Activated CD4-positive, alpha-beta T cell treated with anti-CD3 and anti-CD28 coated beads, Interleukin-2, amount 50 U/mL, for 48 hours (primary cell): ENCODE results near the gene POLD3.

ENCODE experiments used
- DNase-seq, 2 experiments: peaks; one replicate each; pipeline ENCODE4 v3.0.0-alpha.2; 2020

Gene POLD3, protein sequence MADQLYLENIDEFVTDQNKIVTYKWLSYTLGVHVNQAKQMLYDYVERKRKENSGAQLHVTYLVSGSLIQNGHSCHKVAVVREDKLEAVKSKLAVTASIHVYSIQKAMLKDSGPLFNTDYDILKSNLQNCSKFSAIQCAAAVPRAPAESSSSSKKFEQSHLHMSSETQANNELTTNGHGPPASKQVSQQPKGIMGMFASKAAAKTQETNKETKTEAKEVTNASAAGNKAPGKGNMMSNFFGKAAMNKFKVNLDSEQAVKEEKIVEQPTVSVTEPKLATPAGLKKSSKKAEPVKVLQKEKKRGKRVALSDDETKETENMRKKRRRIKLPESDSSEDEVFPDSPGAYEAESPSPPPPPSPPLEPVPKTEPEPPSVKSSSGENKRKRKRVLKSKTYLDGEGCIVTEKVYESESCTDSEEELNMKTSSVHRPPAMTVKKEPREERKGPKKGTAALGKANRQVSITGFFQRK

DNA sequence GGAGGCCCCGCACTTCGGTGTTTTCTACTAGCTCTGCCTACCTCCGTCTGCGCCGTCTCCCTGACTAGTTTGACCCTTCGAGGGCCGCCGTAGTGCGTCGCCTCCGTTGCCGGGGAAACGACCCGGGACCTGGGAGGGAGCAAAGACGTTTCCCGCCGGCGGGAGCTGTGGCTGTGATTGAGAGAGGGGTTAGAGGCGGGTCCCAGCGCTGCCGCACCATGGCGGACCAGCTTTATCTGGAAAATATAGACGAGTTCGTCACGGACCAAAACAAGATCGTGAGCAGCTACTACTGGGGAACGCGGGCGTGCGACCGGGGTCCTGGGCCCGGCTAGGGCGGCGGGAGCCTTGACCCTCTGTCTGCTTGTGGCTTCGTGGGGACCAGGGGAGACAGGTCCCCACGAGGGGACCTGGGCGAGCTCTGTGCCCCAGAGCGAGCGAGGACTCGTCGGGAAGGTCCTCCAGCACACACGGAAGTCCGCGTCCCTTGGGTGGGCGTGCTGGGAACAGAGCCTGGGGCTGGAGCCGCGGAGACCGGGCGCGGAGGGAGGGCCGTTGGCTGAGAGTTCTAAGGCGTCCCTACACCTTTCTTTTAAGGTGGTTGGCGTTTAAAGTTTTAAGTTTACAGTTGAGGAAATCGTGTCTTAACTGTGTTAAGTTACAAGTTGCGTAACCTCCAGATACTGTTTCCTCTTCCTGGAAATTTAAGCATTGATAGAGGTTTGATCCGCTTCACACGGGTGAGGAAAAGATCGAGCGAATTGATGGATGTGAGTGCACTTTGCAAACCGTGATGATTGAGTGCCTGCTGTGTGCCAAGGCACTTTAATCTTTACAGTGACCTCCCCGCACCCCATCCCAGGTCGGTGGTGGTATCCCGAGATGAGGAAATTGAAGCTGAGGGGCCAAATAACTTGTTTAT lies at the start of gene POLD3:
Gene POLD3 (plus strand): TSS at position 142 of the 922 bp plus-strand sequence. CDS start 77 bp downstream, at position 219.
- peak; percentile 95 to 96 for DNase-seq

DNA sequence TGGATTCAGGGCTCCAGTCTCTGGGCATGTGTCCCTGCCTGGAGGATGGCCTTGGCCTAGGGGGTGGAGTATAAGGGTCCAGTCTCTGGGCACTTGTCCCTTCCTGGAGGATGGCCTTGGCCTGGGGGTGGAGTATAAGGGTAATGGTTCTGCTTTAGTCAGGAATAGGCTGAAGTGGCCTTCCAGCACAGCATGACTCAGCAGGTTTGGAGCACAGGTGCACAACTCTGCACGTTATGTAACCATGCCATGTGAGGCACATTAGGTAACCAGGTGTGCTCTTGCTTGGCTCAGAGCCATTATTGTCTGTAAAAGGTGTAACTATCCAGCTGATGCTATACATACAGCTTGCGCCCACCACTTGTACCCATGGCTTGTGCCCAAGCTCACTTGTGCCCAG lies 48.4 kb upstream of the POLD3 start:
- no peak for DNase-seq

DNA sequence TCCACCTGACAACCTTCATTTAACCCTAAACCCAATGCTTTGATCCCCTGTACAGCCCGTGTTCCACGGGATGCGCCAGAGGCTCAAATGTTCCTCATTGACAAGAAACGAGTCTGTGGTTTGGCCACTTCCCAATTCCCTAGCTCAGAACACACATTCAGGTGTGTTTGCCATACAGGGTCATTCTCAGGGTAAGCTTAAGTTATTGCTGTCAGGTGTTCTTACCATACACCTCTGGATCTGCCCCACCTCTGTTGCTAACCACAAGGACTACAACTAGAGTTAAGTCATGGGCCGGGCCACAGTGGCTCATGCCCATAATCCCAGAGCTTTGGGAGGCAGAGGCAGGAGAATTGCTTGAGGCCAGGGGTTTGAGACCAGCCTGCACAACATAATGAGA lies 45.6 kb upstream of the POLD3 start:
- DNase-seq, result no peak

DNA sequence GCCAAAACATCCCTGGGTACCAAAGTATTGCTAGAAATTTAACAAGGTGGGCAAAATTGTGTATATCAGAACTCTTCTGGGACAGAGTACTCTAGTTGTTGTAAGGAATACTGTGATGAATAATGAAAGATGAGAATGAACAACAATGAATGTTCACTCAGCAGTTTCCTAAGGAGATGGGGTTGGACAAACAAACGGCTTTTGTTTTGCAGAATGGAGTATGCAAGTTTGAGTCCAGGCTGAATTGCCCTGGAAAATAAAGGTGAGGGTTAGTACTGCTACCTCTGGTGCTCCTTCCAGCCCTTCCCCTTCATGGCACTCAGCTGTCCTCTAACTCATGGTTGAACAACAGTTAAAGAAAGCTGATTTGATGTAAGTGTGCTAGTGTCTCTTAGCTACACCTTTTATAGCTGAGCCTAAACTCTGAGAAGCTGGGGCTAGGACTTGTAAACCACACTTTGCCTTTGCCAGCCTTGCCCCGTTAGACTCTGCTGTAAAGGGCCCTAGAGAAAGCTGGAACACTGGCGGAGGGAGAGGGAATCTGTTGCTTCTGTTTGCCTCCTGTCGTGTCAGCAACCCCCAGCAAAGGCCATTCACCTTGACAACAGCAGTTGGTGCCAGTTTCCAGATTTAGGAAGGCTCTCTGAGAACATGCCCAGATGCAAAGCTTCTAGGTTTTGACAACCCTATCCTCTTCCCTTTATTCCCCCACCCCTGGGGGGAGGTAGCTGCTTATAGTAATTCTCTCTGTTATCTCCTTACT lies 41.2 kb upstream of the POLD3 start:
- no peak for DNase-seq

DNA sequence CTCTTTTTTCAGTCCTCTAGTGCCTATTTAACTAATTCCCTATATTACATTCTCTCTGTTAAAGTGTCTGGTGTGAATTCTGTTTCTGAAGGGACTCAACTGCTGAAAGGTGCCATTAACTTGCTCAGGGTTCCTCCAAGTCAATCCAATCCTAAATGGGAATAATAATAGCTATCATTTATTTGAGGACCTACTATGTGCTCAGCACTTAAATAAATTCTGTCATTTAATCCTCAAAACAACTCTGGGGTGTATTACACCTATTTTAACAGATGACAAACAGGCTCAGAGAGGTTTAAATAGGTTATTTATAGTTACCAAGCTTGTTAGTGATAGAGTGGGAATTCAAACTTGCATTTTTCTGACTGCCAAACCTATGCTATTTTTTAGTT lies 40.6 kb upstream of the POLD3 start:
- DNase-seq, result no peak

DNA sequence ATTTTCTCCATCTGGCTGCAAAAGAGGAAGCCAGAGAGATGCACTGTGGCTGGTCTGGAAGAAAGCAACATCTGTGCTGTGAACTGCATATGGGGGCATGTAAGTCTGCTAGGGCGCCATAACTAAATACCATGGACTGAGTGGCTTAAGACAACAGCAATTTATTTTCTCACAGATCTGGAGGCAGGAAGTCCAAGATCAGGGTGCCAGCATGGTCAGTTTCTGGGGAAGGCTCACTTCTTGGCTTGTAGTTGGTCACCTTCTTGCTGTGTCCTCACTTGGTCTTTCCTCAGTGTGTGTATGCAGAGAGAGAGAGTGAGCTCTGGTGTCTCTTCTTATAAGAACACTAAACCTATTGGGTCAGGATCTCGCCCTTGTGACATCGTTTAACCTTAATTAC lies 34.9 kb upstream of the POLD3 start:
- no peak for DNase-seq

DNA sequence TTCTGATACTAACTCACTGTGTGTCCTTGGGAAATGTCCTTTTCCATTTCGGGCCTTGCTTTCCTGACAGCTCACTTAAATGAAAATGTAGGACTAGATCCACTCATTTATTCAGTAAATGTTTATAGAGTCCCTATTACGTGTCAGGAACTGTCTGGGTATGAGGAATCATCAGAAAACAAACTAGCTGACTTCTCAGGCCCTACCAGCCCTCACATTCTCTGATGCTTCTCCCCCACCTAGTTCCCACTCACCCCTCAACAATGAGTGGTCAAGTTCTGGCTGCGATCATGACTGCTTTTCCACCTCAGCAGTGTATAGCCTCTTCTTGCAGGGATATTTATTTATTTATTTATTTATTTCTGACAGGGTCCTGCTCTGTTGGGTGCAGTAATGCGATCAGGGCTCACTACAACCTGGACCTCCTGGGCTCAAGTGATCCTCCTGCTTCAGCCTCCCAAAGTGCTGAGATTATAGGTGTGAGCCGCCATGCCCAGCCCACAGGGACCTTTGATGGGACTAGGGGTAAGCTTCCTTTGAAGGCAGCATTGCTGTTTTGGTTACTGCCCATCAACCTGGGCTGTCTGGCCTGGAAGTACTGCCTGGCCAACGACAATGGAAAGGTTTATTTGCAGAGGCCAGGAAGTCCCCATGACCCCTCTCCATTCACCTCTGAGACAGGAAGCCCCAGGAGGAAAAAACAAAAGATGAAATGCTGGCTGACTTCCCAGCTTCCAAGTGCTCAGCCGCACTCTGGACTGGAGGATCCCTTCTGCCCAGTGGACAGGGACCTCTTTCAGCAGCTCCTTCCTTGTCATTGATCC lies 33.1 kb upstream of the POLD3 start:
- DNase-seq, result no peak

DNA sequence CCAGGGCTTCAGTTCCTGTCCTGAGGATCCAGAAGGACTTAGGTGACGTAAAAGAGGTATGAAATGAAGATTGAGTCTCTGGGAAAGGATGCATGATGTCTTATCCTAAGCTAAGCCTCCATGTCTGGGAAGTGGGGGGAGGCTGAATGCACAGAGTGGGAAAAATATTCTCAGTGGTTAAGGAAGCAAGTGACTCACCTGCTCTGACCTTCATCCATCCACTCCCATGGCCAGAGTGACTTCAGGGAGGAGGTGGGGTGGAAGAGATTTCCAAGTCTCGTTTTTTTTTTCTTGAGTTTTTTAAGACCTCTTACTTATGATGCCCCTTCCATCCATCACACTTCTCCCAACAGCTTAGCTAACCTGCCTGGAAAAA lies 32.5 kb upstream of the POLD3 start:
- no peak for DNase-seq

DNA sequence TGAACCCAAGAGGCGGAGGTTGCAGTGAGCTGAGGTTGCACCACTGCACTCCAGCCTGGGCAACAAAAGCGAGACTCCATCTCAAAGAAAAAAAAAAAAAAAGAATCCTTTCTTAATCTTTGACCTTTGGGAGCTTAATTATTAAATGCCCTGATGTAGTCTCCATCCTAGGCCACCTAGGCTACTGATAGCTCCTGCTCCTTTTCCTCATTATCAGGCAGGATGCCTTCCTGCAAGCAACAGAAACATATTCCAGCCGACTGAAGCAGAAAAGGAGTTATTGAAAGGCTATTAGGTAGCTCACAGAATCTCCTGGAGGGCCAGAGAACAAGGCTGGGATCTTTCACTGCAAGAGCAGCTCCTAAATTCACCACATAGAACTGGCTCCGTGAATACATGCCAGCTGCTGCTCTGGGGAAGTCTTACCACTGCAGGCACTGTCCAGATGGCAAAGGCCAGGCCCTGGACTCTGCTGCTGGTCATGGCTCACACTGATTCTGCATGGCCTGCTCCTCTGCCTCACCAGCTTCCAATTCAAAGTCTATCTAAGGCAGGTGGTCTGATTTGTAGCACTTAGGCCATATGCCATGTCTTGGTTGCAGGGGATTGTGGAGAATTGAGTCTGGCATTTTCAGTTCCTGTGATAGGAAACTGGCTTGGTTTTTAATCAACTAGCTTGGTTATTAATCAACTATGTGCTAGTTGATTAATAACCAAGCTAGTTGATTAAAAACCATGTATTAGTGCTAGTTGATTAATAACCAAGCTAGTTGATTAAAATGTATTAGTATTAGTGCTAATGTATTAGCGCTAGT lies 26.0 kb upstream of the POLD3 start:
- DNase-seq, result no peak

DNA sequence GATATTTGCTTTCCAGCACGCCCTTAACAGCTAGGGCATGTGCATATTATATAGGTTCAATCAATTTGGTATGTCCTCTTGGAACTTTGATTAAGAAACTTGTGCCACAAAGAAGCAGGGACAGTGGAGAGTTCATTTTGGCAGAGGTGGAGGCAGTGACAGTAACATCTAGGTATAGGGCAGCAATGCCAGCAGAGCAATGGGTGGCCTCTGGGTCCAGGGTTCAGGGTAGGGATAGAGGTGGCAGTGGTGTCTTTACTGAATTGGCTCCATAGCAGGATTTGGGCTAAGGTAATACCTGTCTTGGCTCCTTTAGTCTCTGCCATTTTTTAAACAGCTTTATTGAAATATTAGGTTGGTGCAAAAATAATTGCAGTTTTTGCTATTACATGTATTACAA lies 24.4 kb upstream of the POLD3 start:
- no peak for DNase-seq

DNA sequence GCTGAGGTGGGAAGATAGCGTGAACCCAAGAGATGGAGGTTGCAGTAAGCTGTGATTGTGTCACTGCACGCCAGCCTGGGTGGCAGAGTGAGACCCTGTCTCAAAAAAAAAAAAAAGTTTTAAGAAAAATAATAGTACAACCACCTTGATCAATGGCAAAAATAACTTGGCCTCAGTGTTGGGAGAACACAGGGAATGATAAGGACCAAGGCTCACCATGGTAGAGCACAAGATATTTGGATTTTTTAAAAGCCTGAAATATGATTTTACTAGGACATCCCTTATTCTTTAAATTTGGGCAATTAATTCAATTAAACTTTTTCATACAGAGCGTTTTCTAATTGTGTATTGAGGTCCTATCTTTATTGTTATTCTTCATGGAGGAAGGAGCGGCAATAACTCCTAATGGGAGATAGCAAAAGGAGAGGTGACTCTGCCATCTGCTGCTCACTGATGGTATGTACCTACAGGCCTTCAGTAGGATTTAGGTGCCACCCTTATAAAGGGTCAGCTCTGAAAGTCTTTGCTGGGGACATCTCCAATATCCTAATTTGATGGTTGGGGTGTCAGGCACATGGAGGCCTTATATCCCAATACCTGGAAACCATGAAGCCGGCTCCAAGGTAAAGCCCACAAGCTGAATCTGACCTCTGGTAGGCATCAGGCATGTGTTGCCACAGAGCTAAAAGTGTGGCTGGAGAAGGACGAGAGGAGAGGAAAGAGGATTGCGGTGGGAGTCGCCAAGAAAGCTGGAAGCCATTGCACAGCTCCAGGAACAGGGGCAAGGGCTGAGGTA lies 21.9 kb upstream of the POLD3 start:
- DNase-seq, result peak; percentile 14 to 33

DNA sequence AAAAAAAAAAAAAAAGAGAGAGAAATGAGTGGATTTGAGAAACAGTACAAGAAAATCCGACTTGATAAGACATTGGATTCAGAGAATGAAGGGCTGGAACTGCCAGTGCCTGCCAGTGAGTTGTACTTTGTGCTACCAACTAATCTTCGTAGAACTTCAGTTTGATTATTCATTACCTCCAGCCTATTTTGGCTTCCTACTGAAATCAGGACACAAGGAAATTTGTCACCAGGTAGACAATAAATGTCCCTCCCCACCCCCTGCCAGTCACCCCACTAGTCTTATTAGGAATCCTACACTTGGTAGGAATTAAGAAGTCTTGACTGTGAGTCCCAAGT lies 21.4 kb upstream of the POLD3 start:
- DNase-seq, result no peak

DNA sequence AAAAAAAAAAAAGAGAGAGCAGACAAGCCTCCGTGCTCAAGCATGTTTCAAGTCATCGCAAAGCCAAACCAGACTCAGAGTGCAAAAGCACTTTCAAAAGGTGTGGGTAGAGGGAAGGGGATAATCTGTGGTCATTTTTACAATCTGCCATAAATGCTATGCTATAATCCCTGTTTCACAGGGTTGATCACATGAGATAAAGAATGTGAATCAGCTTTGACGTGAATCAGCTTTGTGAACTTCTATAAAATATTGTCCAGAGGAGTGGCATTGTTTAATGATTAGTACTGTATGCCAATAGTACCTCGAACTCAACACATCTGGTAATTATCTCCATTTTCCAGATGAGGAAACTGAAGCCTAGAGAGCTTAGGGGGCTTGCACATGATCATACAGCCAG lies 20.0 kb upstream of the POLD3 start:
- no peak for DNase-seq

DNA sequence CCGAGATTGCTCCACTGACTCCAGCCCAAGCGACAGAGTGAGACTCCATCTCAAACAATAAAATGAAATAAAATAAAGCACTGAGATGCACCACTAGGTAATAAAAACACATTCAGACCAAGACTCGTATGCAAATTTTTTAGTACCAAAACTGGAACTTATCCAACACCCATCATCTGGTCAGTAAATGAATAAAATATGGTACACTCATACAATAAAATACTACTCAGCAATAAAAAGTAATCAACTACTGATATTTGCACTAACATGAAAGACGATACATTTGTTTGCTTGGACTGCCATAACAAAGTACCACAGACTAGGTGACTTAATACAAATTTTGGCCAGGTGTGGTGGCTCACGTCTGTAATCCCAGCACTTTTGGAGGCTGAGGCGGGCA lies 17.8 kb upstream of the POLD3 start:
- DNase-seq, result no peak

DNA sequence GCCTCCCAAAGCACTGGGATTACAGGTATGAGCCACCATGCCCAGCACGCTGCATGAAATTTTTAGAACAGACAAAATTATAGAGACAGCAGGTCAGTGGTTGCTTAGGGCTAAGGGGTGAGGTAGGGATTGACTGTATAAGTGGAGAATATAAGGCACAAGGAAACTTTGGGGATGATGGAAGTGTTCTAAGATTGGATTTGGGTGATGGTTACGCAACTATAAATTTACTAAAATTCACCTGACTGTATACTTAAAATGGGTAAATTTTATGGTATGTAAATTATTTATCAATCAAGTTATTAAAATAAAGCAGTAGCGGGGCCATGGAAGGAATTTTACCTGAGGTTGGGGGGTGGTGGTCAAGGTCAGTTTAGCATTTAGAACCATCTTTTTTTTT lies 16.4 kb upstream of the POLD3 start:
- DNase-seq, result no peak

DNA sequence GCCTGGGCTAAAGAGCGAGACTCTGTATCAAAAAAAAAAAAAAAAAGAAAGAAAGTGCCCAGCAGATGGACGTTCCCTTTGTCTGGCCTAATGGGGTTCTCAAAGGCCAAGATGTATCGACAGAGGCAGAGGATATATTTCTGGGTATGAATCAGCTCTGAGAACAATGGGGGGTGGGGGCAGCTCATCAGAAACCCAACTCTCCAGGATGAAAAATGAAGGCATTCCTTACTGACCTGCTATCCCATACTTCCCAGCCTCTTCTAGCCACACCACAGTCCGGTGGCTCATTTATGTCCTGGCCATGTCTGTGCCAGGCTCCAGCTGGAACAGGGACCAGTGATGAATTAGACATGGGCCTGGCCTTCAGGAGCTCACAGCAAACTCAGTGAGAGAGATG lies 15.2 kb upstream of the POLD3 start:
- no peak for DNase-seq

DNA sequence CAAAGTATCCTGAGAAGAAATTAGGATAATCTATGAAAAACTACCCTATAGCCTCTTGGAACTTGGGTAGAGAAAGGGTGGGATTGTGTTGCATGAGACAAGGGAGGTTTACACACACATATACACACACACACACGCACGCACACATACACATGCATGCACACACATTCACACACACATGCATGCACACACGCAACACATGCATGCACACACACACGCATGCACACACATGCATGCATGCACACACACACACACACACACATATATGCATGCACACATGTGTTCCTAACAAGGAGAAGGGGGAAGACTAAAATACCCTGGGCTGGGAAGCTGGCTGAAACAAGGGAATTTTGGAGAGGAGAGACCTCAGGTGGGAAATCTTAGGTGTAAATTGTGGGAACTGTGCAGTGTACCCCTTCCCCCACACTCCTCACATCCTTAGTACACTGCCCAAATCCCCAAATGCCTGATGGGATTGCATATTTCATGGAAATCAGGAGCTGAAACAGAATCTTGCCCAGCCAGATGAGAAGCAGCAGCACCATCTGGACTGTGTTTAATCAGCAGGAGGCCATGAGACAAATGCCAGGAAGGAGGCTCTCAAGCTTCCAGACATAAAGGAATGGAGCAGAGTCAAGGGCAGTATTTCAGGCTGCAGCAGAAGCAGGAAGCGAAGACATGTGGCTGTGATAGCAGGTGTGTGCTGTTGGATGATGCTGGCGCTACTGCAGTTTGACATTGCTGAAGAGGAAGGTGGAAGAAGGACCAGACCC lies 14.6 kb upstream of the POLD3 start:
- no peak for DNase-seq

DNA sequence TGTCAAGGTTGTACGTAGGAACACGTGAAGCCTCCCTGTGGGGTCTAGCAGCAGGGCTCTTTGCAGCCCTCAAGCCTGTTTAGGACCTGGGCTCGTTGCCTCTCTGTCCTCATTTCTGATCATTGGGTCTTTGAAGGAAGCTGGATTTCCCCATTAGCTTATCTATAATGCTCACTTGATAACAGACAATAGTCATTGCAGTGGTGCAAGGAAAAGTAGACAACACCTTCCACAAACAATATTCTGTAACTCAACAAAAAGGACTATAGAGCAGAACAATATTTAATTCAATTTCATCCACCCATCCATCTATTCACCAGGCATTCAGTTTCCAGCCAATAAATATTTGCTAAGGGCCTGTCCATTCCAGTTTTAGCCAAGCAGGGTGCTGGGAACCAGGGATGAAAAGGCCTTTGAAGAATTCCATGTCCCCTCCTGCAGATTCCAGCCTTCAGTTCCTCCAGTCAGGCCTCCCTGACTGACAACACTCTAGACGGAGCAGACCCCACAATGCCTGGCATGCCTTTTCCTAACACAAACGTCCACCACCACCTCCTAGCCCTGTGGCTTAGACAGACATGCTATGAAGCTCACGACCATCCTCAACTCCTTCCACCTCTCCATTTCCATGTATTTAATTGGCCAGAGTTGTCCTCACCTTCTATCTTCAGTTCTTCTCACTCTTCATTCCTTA lies 12.7 kb upstream of the POLD3 start:
- no peak for DNase-seq

DNA sequence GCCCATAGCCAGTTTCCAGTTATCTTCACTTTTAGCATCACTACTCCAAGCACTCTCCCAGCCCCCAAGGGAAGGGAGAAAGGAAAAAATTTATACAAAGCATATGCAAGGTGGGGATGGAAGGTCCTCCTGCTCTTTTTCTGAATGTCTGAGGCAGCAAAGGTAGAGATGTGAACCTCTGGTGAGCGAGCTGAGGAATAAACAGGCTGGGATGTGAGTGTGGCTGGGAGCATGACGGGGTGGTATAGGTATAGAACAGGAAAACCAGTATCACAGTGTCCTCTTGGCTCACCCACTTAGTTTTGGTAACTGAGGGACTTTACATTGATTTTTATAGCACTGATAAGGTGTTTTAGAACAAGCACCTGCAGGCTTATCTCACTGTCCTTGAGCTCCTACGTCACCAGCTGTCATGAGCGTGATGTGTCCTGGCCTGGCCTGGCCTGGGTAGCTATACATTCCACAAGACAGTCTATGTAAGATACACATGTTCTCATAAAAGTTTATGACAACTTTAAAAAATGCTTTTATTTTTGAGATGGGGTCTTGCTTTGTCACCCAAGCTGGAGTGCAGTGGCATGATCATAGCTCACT lies 10.3 kb upstream of the POLD3 start:
- no peak for DNase-seq
